Osteoblast (primary cell): ENCODE results near the gene SMARCC2. TPM values are rescaled to one million over a fixed set of nuclear protein-coding genes. Genes with fewer than 3 reads are reported as not detected.

ENCODE experiments used
- DNase-seq: peaks from one replicate; pipeline ENCODE4 v3.0.0; 2011; ENCODE audit warnings: low spot score, mixed read lengths; ENCODE audit not compliant: insufficient read length; ENCODE audit errors: missing footprints
- H2AFZ ChIP-seq: 2 replicates; pipeline ENCODE4 v1.6.0; 2011; ENCODE audit warnings: mild to moderate bottlenecking, low read length
- H3K27ac ChIP-seq: 2 replicates; pipeline ENCODE4 v1.5.1; 2011; ENCODE audit warnings: mild to moderate bottlenecking, low read depth, low read length, moderate library complexity
- H3K27me3 ChIP-seq: 2 replicates; pipeline ENCODE4 v1.6.0; 2012; ENCODE audit warnings: mild to moderate bottlenecking, control low read depth, inconsistent platforms, low read length, moderate library complexity; ENCODE audit not compliant: insufficient read depth
- H3K36me3 ChIP-seq: 2 replicates; pipeline ENCODE4 v1.5.1; 2011; ENCODE audit warnings: mild to moderate bottlenecking, low read length, control low read depth, moderate library complexity; ENCODE audit not compliant: insufficient read depth
- H3K4me1 ChIP-seq: 2 replicates; pipeline ENCODE4 v1.5.1; 2011; ENCODE audit warnings: mild to moderate bottlenecking, low read length, control low read depth, moderate library complexity; ENCODE audit not compliant: insufficient read depth
- H3K4me2 ChIP-seq: 2 replicates; pipeline ENCODE4 v1.6.0; 2011; ENCODE audit warnings: mild to moderate bottlenecking, low read length; ENCODE audit not compliant: insufficient read depth
- H3K4me3 ChIP-seq: fragments of 200-600 bp; sonication (generic); 3 replicates; pipeline ENCODE4 v1.5.1; 2012; ENCODE audit warnings: mild to moderate bottlenecking, low read length, inconsistent platforms; ENCODE audit not compliant: insufficient read depth
- H3K79me2 ChIP-seq: 2 replicates; pipeline ENCODE4 v1.6.0; 2012; ENCODE audit warnings: mild to moderate bottlenecking, low read length, control low read depth, inconsistent platforms; ENCODE audit not compliant: insufficient read depth
- H3K9me3 ChIP-seq: 2 replicates; pipeline ENCODE4 v1.5.1; 2011; ENCODE audit warnings: low read depth, low read length, control low read depth
- H4K20me1 ChIP-seq: 2 replicates; pipeline ENCODE4 v1.6.0; 2012; ENCODE audit warnings: mild to moderate bottlenecking, low read length, control low read depth; ENCODE audit not compliant: insufficient read depth
- CTCF ChIP-seq: IDR thresholded peaks from 2 replicates; pipeline ENCODE4 v1.5.1; 2011; ENCODE audit warnings: mild to moderate bottlenecking, low read depth, low read length, moderate library complexity; ENCODE audit errors: extremely low read depth
- total RNA-seq: library from RNA; depleted of rRNA; stranded (reverse); fragments of >200 nt; gene quantifications from 2 replicates; pipeline ENCODE4 v1.2.3, GENCODE V29; 2012

Gene SMARCC2
- total RNA-seq, 1 donor: 65.9 TPM

GRCh38 chr12:56152756-56153677, 36.3 kb downstream of the SMARCC2 start:
- peak overlapping the region; percentile 88 for H3K4me3 ChIP-seq
- H3K36me3 ChIP-seq: peaks cover 11% of the 10 kb centered on the region
- no peaks in the 10 kb centered on the region for H3K27me3 ChIP-seq
- H2AFZ ChIP-seq: peak overlapping the region; percentile 84
- no peak for DNase-seq
- TF ChIP-seq CTCF: no peak
- H3K9me3 ChIP-seq: no peaks in the 10 kb centered on the region
- H3K4me1 ChIP-seq: peaks cover 21% of the 10 kb centered on the region
- H3K27ac ChIP-seq: peak overlapping the region; percentile 46
- no peaks in the 10 kb centered on the region for H4K20me1 ChIP-seq
- H3K4me2 ChIP-seq: peak overlapping the region; percentile 90
- H3K79me2 ChIP-seq: peaks cover 15% of the 10 kb centered on the region

GRCh38 chr12:56152132-56152755, 37.0 kb downstream of the SMARCC2 start, which contains the start of gene MYL6B:
Gene MYL6B (plus strand): TSS chr12:56152587. CDS start chr12:56153919, 1,332 bp downstream.
- TF ChIP-seq CTCF: no peak
- Histone ChIP-seq H3K4me1 (peaks cover 19% of the 10 kb centered on the region), H3K36me3 (peaks cover 11% of the 10 kb centered on the region), H3K27ac (peak within 1 kb of the TSS; percentile 76), H3K4me2 (peak within 1 kb of the TSS; percentile 90), H2AFZ (peak within 1 kb of the TSS; percentile 95), H3K27me3 (no peaks in the 10 kb centered on the region), H3K9me3 (no peaks in the 10 kb centered on the region), H3K4me3 (peak within 1 kb of the TSS; percentile 88), H3K79me2 (peaks cover 15% of the 10 kb centered on the region), H4K20me1 (no peaks in the 10 kb centered on the region)
- DNase-seq: peak; percentile 97

- TF ChIP-seq CTCF: peak; percentile 33
- peak overlapping the region; percentile 90 for H3K4me2 ChIP-seq
- no peaks in the 10 kb centered on the region for H3K27me3 ChIP-seq
- H3K9me3 ChIP-seq: no peaks in the 10 kb centered on the region
- peak overlapping the region; percentile 95 for H2AFZ ChIP-seq
- no peak for DNase-seq
- H3K4me1 ChIP-seq: peaks cover 19% of the 10 kb centered on the region
- H3K4me3 ChIP-seq: peak overlapping the region; percentile 88
- H3K36me3 ChIP-seq: peaks cover 11% of the 10 kb centered on the region
- H3K79me2 ChIP-seq: peaks cover 15% of the 10 kb centered on the region
- H4K20me1 ChIP-seq: no peaks in the 10 kb centered on the region
- peak overlapping the region; percentile 76 for H3K27ac ChIP-seq
Measured at GRCh38 chr12:56151672-56152131, 37.6 kb downstream of the SMARCC2 start.

- no peaks in the 10 kb centered on the region for H3K9me3 ChIP-seq
- peaks cover 21% of the 10 kb centered on the region for H3K4me1 ChIP-seq
- H3K27me3 ChIP-seq: no peaks in the 10 kb centered on the region
- no peak for TF ChIP-seq CTCF
- peaks cover 7% of the 10 kb centered on the region for H3K36me3 ChIP-seq
- peaks cover 15% of the 10 kb centered on the region for H3K79me2 ChIP-seq
- no peak overlapping the region for H3K4me3 ChIP-seq
- H4K20me1 ChIP-seq: no peaks in the 10 kb centered on the region
- H3K27ac ChIP-seq: no peak overlapping the region
- no peak overlapping the region for H3K4me2 ChIP-seq
- no peak overlapping the region for H2AFZ ChIP-seq
- DNase-seq: no peak
Measured at GRCh38 chr12:56150563-56150962, 38.7 kb downstream of the SMARCC2 start.
